H9 (cell line): Measurements from ENCODE around the gene FHIT. TPM values are rescaled to one million over a fixed set of nuclear protein-coding genes. Genes with fewer than 3 reads are reported as not detected.

ENCODE experiments used
- DNase-seq: peaks from one replicate; pipeline ENCODE4 v3.0.0-alpha.2; 2017
- H2AFZ ChIP-seq: one replicate; pipeline ENCODE4 v1.6.1; 2013; ENCODE audit warnings: mild to moderate bottlenecking, low read length, control low read depth, moderate library complexity
- H2AK5ac ChIP-seq: 2 replicates; pipeline ENCODE4 v1.6.1; 2013; ENCODE audit warnings: low read length, control low read depth, mixed read lengths; ENCODE audit not compliant: insufficient read length
- H2BK120ac ChIP-seq: one replicate; pipeline ENCODE4 v1.6.1; 2013; ENCODE audit warnings: low read depth, mild to moderate bottlenecking, low read length, control low read depth, inconsistent platforms; ENCODE audit not compliant: poor library complexity, severe bottlenecking
- H2BK12ac ChIP-seq: 2 replicates; pipeline ENCODE4 v1.6.1; 2013; ENCODE audit warnings: low read length, control low read depth, mixed read lengths, low read depth; ENCODE audit not compliant: insufficient read length
- H2BK15ac ChIP-seq: 2 replicates; pipeline ENCODE4 v1.6.1; 2013; ENCODE audit warnings: low read depth, low read length, control low read depth
- H2BK20ac ChIP-seq: one replicate; pipeline ENCODE4 v1.6.1; 2013; ENCODE audit warnings: low read depth, mild to moderate bottlenecking, low read length, control low read depth, inconsistent platforms; ENCODE audit not compliant: poor library complexity, severe bottlenecking
- H2BK5ac ChIP-seq: 2 replicates; pipeline ENCODE4 v1.6.1; 2013; ENCODE audit warnings: low read length, control low read depth, mixed read lengths; ENCODE audit not compliant: insufficient read length
- H3K14ac ChIP-seq: 2 replicates; pipeline ENCODE4 v1.6.1; 2013; ENCODE audit warnings: low read length, control low read depth; ENCODE audit not compliant: insufficient read depth
- H3K18ac ChIP-seq: 2 replicates; pipeline ENCODE4 v1.6.1; 2013; ENCODE audit warnings: low read depth, mild to moderate bottlenecking, mixed read lengths, low read length, control low read depth; ENCODE audit not compliant: insufficient read length
- H3K23ac ChIP-seq: 2 replicates; pipeline ENCODE4 v1.6.1; 2013; ENCODE audit warnings: low read length, control low read depth, mixed read lengths, low read depth; ENCODE audit not compliant: insufficient read length
- H3K23me2 ChIP-seq: 2 replicates; pipeline ENCODE4 v1.6.1; 2013; ENCODE audit warnings: low read depth, mild to moderate bottlenecking, mixed read lengths, low read length, control low read depth; ENCODE audit not compliant: insufficient read length, poor library complexity, severe bottlenecking
- H3K27ac ChIP-seq: 2 replicates; pipeline ENCODE4 v1.5.1; 2013; ENCODE audit warnings: low read length, control low read depth, mixed read lengths, low read depth; ENCODE audit not compliant: insufficient read length
- H3K27me3 ChIP-seq: 2 replicates; pipeline ENCODE4 v1.6.1; 2013; ENCODE audit warnings: low read length, control low read depth, inconsistent platforms; ENCODE audit not compliant: insufficient read depth
- H3K4ac ChIP-seq: 2 replicates; pipeline ENCODE4 v1.6.1; 2013; ENCODE audit warnings: low read depth, mild to moderate bottlenecking, control low read depth, inconsistent platforms, low read length, moderate library complexity
- H3K4me1 ChIP-seq: 2 replicates; pipeline ENCODE4 v1.6.1; 2013; ENCODE audit warnings: low read length, control low read depth, inconsistent platforms; ENCODE audit not compliant: insufficient read depth
- H3K4me2 ChIP-seq: 2 replicates; pipeline ENCODE4 v1.6.1; 2013; ENCODE audit warnings: low read length, control low read depth, mixed read lengths; ENCODE audit not compliant: insufficient read length, insufficient read depth
- H3K56ac ChIP-seq: 2 replicates; pipeline ENCODE4 v1.6.1; 2013; ENCODE audit warnings: low read depth, mild to moderate bottlenecking, mixed read lengths, low read length, control low read depth; ENCODE audit not compliant: insufficient read length
- H3K79me1 ChIP-seq: 2 replicates; pipeline ENCODE4 v1.6.1; 2013; ENCODE audit warnings: low read depth, mild to moderate bottlenecking, moderate library complexity, low read length, control low read depth, inconsistent platforms; ENCODE audit not compliant: insufficient read depth, poor library complexity, severe bottlenecking
- H3K79me2 ChIP-seq: 2 replicates; pipeline ENCODE4 v1.6.1; 2013; ENCODE audit warnings: low read length, control low read depth, inconsistent platforms; ENCODE audit not compliant: insufficient read depth
- H3K9ac ChIP-seq: 2 replicates; pipeline ENCODE4 v1.6.1; 2013; ENCODE audit warnings: low read length, control low read depth, mixed read lengths; ENCODE audit not compliant: insufficient read length; ENCODE audit errors: extremely low read depth
- H3K9me3 ChIP-seq: one replicate; pipeline ENCODE4 v1.6.1; 2013; ENCODE audit warnings: low read depth, low read length, inconsistent platforms; ENCODE audit not compliant: control insufficient read depth
- H3T11ph ChIP-seq: one replicate; pipeline ENCODE4 v1.6.1; 2013; ENCODE audit warnings: mild to moderate bottlenecking, low read length, control low read depth, inconsistent platforms
- H4K20me1 ChIP-seq: one replicate; pipeline ENCODE4 v1.6.1; 2013; ENCODE audit not compliant: control insufficient read depth, insufficient read length, insufficient read depth
- H4K5ac ChIP-seq: 2 replicates; pipeline ENCODE4 v1.6.1; 2013; ENCODE audit warnings: low read depth, mild to moderate bottlenecking, mixed read lengths, low read length, control low read depth; ENCODE audit not compliant: insufficient read length
- H4K8ac ChIP-seq: replicated peaks from 2 replicates; pipeline ENCODE4 v1.6.1; 2013; ENCODE audit warnings: low read length, control low read depth, mixed read lengths, low read depth; ENCODE audit not compliant: insufficient read length
- H4K91ac ChIP-seq: 2 replicates; pipeline ENCODE4 v1.6.1; 2013; ENCODE audit warnings: low read depth, mild to moderate bottlenecking, moderate library complexity, mixed read lengths, low read length, control low read depth; ENCODE audit not compliant: insufficient read length
- H3K27ac Mint-ChIP-seq, 3 experiments: 2 replicates in 2 of 3; 3 replicates in 1 of 3; pipeline ENCODE4 v1.8.0; 2020 to 2021; ENCODE audit warnings: mixed read lengths in 3 of 3, mild to moderate bottlenecking in 1 of 3, moderate library complexity in 1 of 3
- H3K27me3 Mint-ChIP-seq: 2 replicates; pipeline ENCODE4 v1.8.0; 2021; ENCODE audit warnings: low read depth, mild to moderate bottlenecking, moderate library complexity, mixed read lengths
- H3K36me3 Mint-ChIP-seq, 3 experiments: 2 replicates in 2 of 3; 3 replicates in 1 of 3; pipeline ENCODE4 v1.8.0; 2020 to 2021; ENCODE audit warnings: low read depth in 3 of 3, mixed read lengths in 3 of 3; ENCODE audit not compliant: insufficient read depth in 1 of 3
- H3K4me1 Mint-ChIP-seq, 2 experiments: 2 replicates each; pipeline ENCODE4 v1.8.0; 2020; ENCODE audit warnings: mixed read lengths in 2 of 2
- H3K4me3 Mint-ChIP-seq, 2 experiments: 2 replicates in 1 of 2; 3 replicates in 1 of 2; pipeline ENCODE4 v1.8.0; 2020 to 2021; ENCODE audit warnings: mild to moderate bottlenecking in 2 of 2, mixed read lengths in 2 of 2, moderate library complexity in 1 of 2
- H3K9me3 Mint-ChIP-seq, 2 experiments: 2 replicates in 1 of 2; 3 replicates in 1 of 2; pipeline ENCODE4 v1.8.0; 2020; ENCODE audit warnings: mild to moderate bottlenecking in 2 of 2, mixed read lengths in 2 of 2, moderate library complexity in 1 of 2
- whole genome bisulfite sequencing: extraction: QIAGEN DNeasy Blood & Tissue Kit; methylation state at CpG from one replicate; pipeline ENCODE4 v1.1.7; 2013; ENCODE audit warnings: missing lambda C conversion rate, low lambda C conversion rate, mixed read lengths; ENCODE audit not compliant: insufficient read length; ENCODE audit errors: extremely low coverage; 5-methylcytosine and 5-hydroxymethylcytosine counted together
- microRNA-seq: library from miRNA; unstranded; fragments of <30 nt; microRNA quantifications from one replicate; pipeline ENCODE4, GENCODE V29; 2020; ENCODE audit warnings: borderline microRNAs expressed
- total RNA-seq: library from RNA; stranded (reverse); gene quantifications from 2 replicates; pipeline ENCODE4 v1.2.1, GENCODE V29; 2021
- TF ChIP-seq, protein P1 (sequence below): fragments of 200-600 bp; sonication (generic); conservative IDR thresholded peaks from 3 replicates; pipeline ENCODE4 v1.8.0; 2021; ENCODE audit warnings: antibody characterized with exemption, mild to moderate bottlenecking

Gene FHIT
- total RNA-seq, 1 experiment from 2014 or later: 3.0 TPM

DNA sequence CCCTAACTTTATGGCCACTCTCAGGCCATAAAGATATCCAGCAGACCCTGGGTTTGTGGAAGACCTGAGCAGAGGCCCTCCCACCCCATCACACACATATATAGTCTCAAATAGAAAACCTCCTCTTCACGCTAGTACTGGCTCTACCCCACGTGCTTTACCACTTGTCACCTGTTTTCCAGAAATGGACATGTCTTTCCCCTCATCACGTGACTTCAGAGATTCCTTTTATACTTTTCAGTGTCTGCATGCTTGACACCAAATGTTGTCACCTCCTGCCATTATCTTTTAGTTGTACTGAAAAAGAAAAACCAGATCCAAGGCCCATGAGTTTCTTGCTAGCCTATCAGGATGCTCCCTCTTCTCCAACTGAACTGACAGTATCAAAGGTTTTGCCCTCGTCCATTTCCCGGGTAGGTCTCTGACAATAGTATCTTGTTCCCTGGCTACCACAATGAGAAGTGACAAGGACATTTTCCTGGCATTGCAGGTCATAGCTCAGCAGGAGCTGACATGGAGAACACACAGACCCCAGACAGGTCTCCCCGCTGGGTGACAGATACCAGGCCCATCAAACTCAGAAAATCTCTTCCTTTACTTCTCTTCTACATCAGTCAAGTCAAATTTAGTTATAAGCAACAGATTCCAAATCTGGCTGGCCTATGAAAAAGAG, 1551.5 kb downstream of the FHIT start:
- Mint-ChIP-seq H3K27ac (no peak overlapping the region), H3K9me3 (no peaks in the 10 kb centered on the region), H3K4me1 (no peaks in the 10 kb centered on the region), H3K4me3 (no peak overlapping the region), H3K27me3 (no peaks in the 10 kb centered on the region; the same call in 1 of the 2 replicates), H3K36me3 (peaks cover 0 to 4% (median 0%) of the 10 kb centered on the region in 3 experiments; a peak in 2 of 7 replicates)
- no peak overlapping the region for H2BK15ac ChIP-seq
- no peak overlapping the region for H3K4me2 ChIP-seq
- H2BK120ac ChIP-seq: no peak overlapping the region
- H3K4me1 ChIP-seq: no peaks in the 10 kb centered on the region
- no peak overlapping the region for H3K9ac ChIP-seq
- H3K79me2 ChIP-seq: no peaks in the 10 kb centered on the region
- H4K8ac ChIP-seq: no peak overlapping the region
- H2BK20ac ChIP-seq: no peak overlapping the region
- H4K91ac ChIP-seq: no peak overlapping the region
- H2AFZ ChIP-seq: no peak overlapping the region
- no peak overlapping the region for H2BK5ac ChIP-seq
- DNase-seq: no peak
- H3K79me1 ChIP-seq: no peaks in the 10 kb centered on the region
- H3K27ac ChIP-seq: no peak overlapping the region
- no peaks in the 10 kb centered on the region for H3K23me2 ChIP-seq
- H2BK12ac ChIP-seq: no peak overlapping the region
- H3K9me3 ChIP-seq: no peaks in the 10 kb centered on the region
- no peak overlapping the region for H3K18ac ChIP-seq
- no peak overlapping the region for H4K5ac ChIP-seq
- no peak overlapping the region for H3K14ac ChIP-seq
- TF ChIP-seq, protein P1, sequence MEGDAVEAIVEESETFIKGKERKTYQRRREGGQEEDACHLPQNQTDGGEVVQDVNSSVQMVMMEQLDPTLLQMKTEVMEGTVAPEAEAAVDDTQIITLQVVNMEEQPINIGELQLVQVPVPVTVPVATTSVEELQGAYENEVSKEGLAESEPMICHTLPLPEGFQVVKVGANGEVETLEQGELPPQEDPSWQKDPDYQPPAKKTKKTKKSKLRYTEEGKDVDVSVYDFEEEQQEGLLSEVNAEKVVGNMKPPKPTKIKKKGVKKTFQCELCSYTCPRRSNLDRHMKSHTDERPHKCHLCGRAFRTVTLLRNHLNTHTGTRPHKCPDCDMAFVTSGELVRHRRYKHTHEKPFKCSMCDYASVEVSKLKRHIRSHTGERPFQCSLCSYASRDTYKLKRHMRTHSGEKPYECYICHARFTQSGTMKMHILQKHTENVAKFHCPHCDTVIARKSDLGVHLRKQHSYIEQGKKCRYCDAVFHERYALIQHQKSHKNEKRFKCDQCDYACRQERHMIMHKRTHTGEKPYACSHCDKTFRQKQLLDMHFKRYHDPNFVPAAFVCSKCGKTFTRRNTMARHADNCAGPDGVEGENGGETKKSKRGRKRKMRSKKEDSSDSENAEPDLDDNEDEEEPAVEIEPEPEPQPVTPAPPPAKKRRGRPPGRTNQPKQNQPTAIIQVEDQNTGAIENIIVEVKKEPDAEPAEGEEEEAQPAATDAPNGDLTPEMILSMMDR: no peak
- no peaks in the 10 kb centered on the region for H3K27me3 ChIP-seq
- no peak overlapping the region for H2AK5ac ChIP-seq
- no peak overlapping the region for H3K56ac ChIP-seq
- no peak overlapping the region for H3K4ac ChIP-seq
- H4K20me1 ChIP-seq: no peaks in the 10 kb centered on the region
- H3K23ac ChIP-seq: no peak overlapping the region
- no peak overlapping the region for H3T11ph ChIP-seq
- no CpG with 5 or more reads among the region's 6 CpGs for WGBS

Small RNA genes lying within 50 kb of the gene (microRNA-seq; reads per million reads assigned to microRNA genes)
- gene MIR548BB: not detected
